Adrenal gland (tissue), 12 donors: Measurements from ENCODE around the gene ADAMTS13. TPM values are rescaled to one million over a fixed set of nuclear protein-coding genes. Genes with fewer than 3 reads are reported as not detected.

Source experiments
- DNase-seq, 7 donors: peaks; one replicate each; pipeline ENCODE4 v3.0.0-alpha.2; 2019 to 2020
- H3K27ac ChIP-seq, 5 donors: fragments of 200-600 bp; sonication (generic) in 4 of 5; 1 replicate in 3 of 5; 2 replicates in 2 of 5; pipeline versions ENCODE4 v1.5.1 to v1.8.0; 2016 to 2020; ENCODE audit warnings: mild to moderate bottlenecking in 1 of 5
- H3K27me3 ChIP-seq: fragments of 200-600 bp; 2 replicates; pipeline ENCODE4 v1.8.0; 2021
- H3K36me3 ChIP-seq, 2 donors: fragments of 200-600 bp; replicated peaks in 1 of 2; 1 replicate in 1 of 2; 2 replicates in 1 of 2; pipeline versions ENCODE4 v1.5.1 to v1.8.0; 2018 to 2022
- H3K4me1 ChIP-seq, 2 donors: fragments of 200-600 bp; replicated peaks in 1 of 2; 1 replicate in 1 of 2; 2 replicates in 1 of 2; pipeline versions ENCODE4 v1.5.1 to v1.8.0; 2018 to 2021
- H3K4me3 ChIP-seq, 4 donors: fragments of 200-600 bp; sonication (generic) in 3 of 4; one replicate each; pipeline ENCODE4 v1.5.1; 2016 to 2018
- H3K9me3 ChIP-seq, 3 donors: fragments of 200-600 bp; sonication (generic) in 1 of 3; replicated peaks in 1 of 3; 1 replicate in 2 of 3; 2 replicates in 1 of 3; pipeline versions ENCODE4 v1.5.1 to v1.8.0; 2016 to 2021
- POLR2A ChIP-seq, 2 donors: fragments of 450-650 bp; IDR thresholded peaks; one replicate each; pipeline ENCODE4 v1.6.1; 2017; ENCODE audit warnings: antibody characterized with exemption in 2 of 2, mild to moderate bottlenecking in 2 of 2, moderate library complexity in 1 of 2
- WGBS, 4 donors: extraction: QIAGEN DNeasy Blood & Tissue Kit in 2 of 4; methylation state at CpG; one replicate each; pipeline versions ENCODE4 v1.1.5 to v1.1.7; 2013 to 2017; 5-methylcytosine and 5-hydroxymethylcytosine counted together
- intact Hi-C, 2 donors: fragments of 100-400 bp; cut with DNase I; formaldehyde crosslinking; loops; one replicate each; pipeline versions ENCODE4 v1.14.1 to v1.15.0; 2022 to 2023
- polyA plus RNA-seq, 3 donors: library from polyadenylated mRNA; stranded (reverse); fragments of 200-250 nt in 2 of 3; fragments of 350-450 nt in 1 of 3; fragmentation: Illumina TruSeq in 1 of 3; extraction: RNeasy Lipid Tissue Mini Kit (QIAGEN cat#74804) in 1 of 3; gene quantifications; one replicate each; pipeline ENCODE4 v1.2.3, GENCODE V29; 2013 to 2014
- total RNA-seq, 9 donors: library from RNA; depleted of rRNA in 4 of 9; stranded (reverse); fragments of >200 nt in 4 of 9; fragments of 120-200 nt in 1 of 9; fragmentation: NEBNext Ultra II Directional in 1 of 9; extraction: Animal tissue kit (Norgen Biotek cat#: 25700) in 1 of 9; gene quantifications; one replicate each; pipeline versions ENCODE4 v1.1.0 to v1.2.4, GENCODE V29; 2013 to 2023
- TF ChIP-seq, protein P1 (sequence below), 6 experiments: fragments of 450-650 bp in 4 of 6; fragments of 200-600 bp in 2 of 6; sonication (generic) in 1 of 6; IDR thresholded peaks; 1 replicate in 5 of 6; 2 replicates in 1 of 6; pipeline versions ENCODE4 v1.5.1 to v1.8.0; 2016 to 2021; ENCODE audit warnings: antibody characterized with exemption in 6 of 6, mild to moderate bottlenecking in 2 of 6, moderate library complexity in 1 of 6
- donor health status: healthy with polysubstance abuse.
- donor health status: Bipolar disorder and iron deficiency.
- donor health status: DM: yes; HTN: yes; CAD: no.
- donor health status: DM: no; HTN: no; CAD: no.
- donor health status: DM: no; HTN: no; CAD: no.
- donor health status: DM: yes; HTN: yes; CAD: no.

The ADAMTS13 gene
- total and polyA plus RNA-seq, 12 donors: 0.15 to 19.9 (median 2.0) TPM

DNA sequence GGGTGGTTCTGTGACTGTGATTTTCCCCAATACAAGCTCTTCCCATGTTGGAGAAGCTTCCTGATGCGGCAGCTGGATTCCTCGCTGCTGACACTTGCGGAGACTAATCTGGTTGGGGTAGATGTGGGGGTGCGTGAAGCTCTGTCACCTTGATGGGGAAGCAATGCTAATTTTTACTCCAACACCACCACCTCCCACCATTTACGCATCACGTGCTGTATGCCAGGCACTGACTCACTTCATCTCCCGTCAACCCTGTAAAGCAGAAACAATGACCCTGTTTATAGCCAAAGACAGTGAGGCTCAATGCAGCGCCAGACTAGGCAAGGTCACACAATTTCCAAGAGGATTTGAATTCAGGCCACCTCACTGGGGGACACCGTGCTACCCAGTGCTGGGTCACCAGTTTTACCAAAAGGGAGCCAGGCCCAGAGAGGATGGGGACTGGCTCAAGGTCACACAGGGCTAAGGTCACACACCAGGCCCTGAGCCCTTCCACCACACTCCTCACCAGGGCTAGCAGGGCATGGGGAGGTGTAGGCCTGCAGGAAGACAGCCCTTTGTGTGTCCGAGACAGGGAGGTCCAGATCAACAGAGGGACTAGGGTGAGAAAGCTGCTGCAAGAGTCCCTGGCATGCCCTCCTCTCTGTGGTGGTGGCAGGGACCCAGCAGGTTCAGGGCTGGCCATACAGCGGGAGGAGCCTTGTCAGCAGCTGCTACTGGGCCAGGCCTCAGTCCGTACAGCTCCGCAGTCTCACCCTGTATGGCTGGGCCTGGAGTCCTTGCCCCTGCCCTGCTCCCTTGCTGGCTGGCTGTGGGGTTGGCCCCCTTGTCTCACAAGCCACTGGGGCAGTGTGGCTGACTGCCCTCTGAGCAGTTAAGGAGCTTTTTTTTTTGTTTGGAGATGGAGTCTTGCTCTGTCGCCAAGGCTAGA lies 42.7 kb upstream of the ADAMTS13 start:
- no peaks in the 10 kb centered on the region for H3K9me3 ChIP-seq
- no peak overlapping the region for H3K4me3 ChIP-seq
- peak overlapping the region in 2 of 5 donors; percentile 41 to 71 for H3K27ac ChIP-seq
- H3K36me3 ChIP-seq: no peaks in the 10 kb centered on the region
- peaks cover 7 to 8% of the 10 kb centered on the region in 2 donors for H3K4me1 ChIP-seq
- WGBS, 4 donors: 75 to 86% (median 77%) methylated on average over 10 to 14 of the region's 14 CpGs
- TF ChIP-seq, protein P1, sequence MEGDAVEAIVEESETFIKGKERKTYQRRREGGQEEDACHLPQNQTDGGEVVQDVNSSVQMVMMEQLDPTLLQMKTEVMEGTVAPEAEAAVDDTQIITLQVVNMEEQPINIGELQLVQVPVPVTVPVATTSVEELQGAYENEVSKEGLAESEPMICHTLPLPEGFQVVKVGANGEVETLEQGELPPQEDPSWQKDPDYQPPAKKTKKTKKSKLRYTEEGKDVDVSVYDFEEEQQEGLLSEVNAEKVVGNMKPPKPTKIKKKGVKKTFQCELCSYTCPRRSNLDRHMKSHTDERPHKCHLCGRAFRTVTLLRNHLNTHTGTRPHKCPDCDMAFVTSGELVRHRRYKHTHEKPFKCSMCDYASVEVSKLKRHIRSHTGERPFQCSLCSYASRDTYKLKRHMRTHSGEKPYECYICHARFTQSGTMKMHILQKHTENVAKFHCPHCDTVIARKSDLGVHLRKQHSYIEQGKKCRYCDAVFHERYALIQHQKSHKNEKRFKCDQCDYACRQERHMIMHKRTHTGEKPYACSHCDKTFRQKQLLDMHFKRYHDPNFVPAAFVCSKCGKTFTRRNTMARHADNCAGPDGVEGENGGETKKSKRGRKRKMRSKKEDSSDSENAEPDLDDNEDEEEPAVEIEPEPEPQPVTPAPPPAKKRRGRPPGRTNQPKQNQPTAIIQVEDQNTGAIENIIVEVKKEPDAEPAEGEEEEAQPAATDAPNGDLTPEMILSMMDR (IDR thresholded peaks at IDR 0.05): no peak
- no peak for TF ChIP-seq POLR2A (IDR thresholded peaks at IDR 0.05)
- DNase-seq: peak in 4 of 7 donors; percentile 32 to 50 (median 35)
- H3K27me3 ChIP-seq: no peaks in the 10 kb centered on the region
- intact Hi-C loops: no loop called here

- Histone ChIP-seq H3K27me3 (no peaks in the 10 kb centered on the region), H3K4me3 (no peak overlapping the region), H3K4me1 (peaks cover 5% of the 10 kb centered on the region in 2 donors), H3K9me3 (no peaks in the 10 kb centered on the region), H3K27ac (no peak overlapping the region), H3K36me3 (no peaks in the 10 kb centered on the region)
- DNase-seq: no peak
- TF ChIP-seq, protein P1 (IDR thresholded peaks at IDR 0.05): no peak
- no peak for TF ChIP-seq POLR2A (IDR thresholded peaks at IDR 0.05)
- 87 to 91% (median 89%) methylated on average over 4 of the region's 4 CpGs for WGBS, 4 donors
- intact Hi-C loops: no loop called here
These were observed 41.4 kb upstream of the ADAMTS13 start for GRCh38 chr9:133380734-133381133.

GRCh38 chr9:133382507-133383141 lies 39.5 kb upstream of the ADAMTS13 start:
- WGBS, 4 donors: 83 to 93% (median 92%) methylated on average over 4 of the region's 4 CpGs
- H3K27me3 ChIP-seq: no peaks in the 10 kb centered on the region
- no peak overlapping the region for H3K27ac ChIP-seq
- H3K36me3 ChIP-seq: no peaks in the 10 kb centered on the region
- peaks cover 0 to 5% of the 10 kb centered on the region in 2 donors for H3K4me1 ChIP-seq
- intact Hi-C loops: no loop called here
- H3K9me3 ChIP-seq: no peaks in the 10 kb centered on the region
- DNase-seq: no peak
- TF ChIP-seq, protein P1 (IDR thresholded peaks at IDR 0.05): no peak
- TF ChIP-seq POLR2A (IDR thresholded peaks at IDR 0.05): no peak
- H3K4me3 ChIP-seq: no peak overlapping the region

DNA sequence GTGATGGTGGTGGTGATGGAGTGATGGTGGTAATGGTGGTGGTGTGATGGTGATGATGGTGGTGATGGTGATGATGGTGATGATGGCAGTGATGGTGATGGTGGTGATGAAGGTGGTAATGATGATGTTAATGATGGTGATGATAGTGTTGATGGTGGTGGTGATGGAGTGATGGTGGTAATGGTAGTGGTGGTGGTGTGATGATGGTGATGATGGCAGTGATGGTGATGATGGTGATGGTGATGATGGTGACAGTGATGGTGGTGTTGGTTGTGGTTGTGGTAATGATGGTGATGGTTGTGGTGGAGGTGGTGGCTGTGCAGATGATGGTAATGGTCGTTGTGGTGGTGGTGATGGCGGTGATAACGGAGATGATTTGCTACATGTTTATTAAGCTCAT lies 38.7 kb upstream of the ADAMTS13 start:
- DNase-seq: no peak
- Histone ChIP-seq H3K36me3 (no peaks in the 10 kb centered on the region), H3K27ac (no peak overlapping the region), H3K4me3 (no peak overlapping the region), H3K4me1 (peaks cover 0 to 5% of the 10 kb centered on the region in 2 donors), H3K27me3 (no peaks in the 10 kb centered on the region), H3K9me3 (no peaks in the 10 kb centered on the region)
- intact Hi-C loops: no loop called here
- WGBS, 4 donors: 92 to 98% (median 96%) methylated on average over 3 of the region's 3 CpGs
- TF ChIP-seq POLR2A (IDR thresholded peaks at IDR 0.05): no peak
- TF ChIP-seq, protein P1 (IDR thresholded peaks at IDR 0.05): no peak
